Measurements from ENCODE around the gene LARGE1.

Gene LARGE1

DNA sequence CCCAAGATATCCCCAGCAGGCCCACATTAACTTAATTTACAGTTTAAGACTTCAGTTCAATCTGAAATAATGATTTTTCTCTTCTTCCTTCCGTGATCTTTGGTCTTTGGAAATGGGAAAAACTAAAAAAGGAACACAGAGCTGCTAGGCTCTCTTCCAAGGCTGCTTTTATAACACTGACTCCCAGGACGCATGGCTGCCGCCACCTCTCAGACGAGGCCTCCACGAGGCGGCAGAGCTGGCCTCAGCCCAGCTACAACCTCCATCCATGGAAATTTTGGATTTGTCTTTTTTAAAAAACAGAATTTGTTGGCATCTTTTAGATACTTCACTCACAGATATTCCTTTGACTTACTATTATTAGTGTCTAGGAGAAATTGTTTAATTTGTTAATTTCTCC lies 476.6 kb downstream of the LARGE1 start:
- DNase-seq (ENCODE audit: low read depth in 1 of 2, low spot score in 1 of 2), result no peak

GRCh38 chr22:33440756-33441155 lies 479.5 kb downstream of the LARGE1 start:
- no peak for DNase-seq (ENCODE audit: low read depth in 1 of 2, low spot score in 1 of 2)

GRCh38 chr22:33438273-33438672 lies 482.0 kb downstream of the LARGE1 start:
- no peak for DNase-seq (ENCODE audit: low read depth in 1 of 2, low spot score in 1 of 2)

GRCh38 chr22:33431300-33431699 lies 489.0 kb downstream of the LARGE1 start:
- no peak for DNase-seq (ENCODE audit: low read depth in 1 of 2, low spot score in 1 of 2)

DNA sequence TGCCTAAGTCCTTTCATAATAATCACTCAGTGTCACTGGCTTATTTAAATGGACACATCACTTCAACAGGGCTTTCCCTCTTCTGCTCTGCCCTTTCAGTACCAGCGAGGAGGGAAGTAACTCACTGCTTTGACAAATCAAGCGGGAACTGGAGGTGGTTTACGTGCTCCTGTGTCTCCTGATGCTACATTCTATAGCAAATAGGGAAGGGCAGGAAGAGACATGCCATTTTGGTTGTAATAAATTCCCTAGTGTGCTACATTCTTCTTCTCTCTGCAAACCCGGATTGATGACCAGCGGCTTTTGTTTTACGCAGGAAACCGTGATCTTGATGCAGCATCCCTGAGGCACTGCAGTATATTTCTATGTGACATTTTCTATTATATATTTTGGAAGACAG lies 491.0 kb downstream of the LARGE1 start:
- no peak for DNase-seq (ENCODE audit: low read depth in 1 of 2, low spot score in 1 of 2)

DNA sequence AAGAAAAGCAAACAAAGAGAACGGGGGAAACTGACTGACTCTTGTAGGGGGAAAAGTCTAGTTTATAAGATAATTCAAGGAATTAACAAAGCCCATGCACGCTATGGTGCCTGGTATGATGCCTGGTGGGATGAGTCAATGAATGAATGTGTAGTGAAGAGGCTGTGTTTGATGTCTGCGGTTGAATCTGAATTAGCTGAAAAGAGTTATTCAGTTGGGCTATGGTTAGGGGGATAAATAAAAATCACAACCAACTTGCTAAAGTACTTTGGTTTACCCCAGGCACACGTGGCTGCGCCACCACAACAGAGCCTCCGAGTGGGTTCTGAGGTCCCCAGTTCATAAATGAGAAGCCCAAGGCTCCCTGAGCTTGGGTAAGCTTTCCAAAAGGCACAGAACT lies 492.8 kb downstream of the LARGE1 start:
- DNase-seq (ENCODE audit: low read depth in 1 of 2, low spot score in 1 of 2), result no peak

DNA sequence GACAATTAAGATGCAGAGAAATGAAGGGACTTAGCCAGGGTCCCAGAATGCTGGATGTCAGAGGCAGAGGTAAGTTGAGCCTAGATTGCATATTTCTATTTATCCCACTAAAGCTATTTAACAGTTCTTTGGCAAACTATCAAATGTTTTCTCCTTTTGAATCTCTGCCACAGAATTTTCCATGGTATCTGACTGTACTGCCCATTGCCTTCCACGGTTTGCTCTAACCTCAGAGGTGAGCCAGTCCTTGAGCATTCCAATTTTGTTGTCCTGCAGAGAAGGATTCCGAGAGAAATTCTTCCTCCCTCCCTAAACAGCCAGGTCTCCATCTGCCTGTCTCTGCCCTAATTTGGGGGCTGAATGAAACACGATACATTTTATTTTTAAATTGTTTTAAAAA lies 493.8 kb downstream of the LARGE1 start:
- no peak for DNase-seq (ENCODE audit: low read depth in 1 of 2, low spot score in 1 of 2)

DNA sequence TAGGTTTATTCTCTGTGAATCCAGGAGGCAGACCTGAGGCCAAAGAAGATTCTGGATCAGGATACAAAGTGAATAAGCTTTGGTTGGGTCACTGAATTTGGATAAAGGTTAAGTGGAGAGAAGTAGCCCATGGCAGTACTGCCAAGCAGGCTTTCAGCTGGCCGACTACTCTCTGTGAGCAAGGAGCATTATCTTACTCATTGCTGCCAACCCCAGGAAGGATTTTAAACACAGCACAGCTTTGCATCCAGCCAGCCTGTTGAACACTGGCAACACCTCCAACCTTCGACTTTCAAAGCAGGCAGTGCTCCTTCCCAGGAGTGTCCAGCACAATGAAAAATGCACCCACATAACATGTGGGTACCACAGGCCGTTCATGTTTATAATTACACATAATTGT lies 498.4 kb downstream of the LARGE1 start:
- DNase-seq (ENCODE audit: low read depth in 1 of 2, low spot score in 1 of 2), result no peak

DNA sequence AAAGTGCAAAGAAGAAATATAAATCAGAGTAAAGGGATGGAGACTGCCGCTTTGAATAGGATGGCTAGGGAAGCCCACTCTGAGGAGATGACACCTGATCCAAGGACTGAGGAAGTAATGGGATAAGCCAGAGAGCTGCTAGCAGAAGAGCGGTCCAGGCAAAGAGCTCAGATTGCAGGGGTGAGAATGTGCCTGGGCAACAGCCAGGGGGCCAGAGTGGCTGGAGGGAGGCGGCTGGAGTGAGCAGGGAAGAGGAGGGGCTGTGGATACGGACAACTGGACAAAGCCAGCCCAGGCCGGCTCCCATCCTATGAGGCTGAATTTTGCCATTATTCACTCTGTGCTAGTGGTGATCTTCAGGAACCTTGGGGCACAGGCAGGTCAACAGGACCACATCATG lies 501.8 kb downstream of the LARGE1 start:
- DNase-seq (ENCODE audit: low read depth in 1 of 2, low spot score in 1 of 2), result no peak

DNA sequence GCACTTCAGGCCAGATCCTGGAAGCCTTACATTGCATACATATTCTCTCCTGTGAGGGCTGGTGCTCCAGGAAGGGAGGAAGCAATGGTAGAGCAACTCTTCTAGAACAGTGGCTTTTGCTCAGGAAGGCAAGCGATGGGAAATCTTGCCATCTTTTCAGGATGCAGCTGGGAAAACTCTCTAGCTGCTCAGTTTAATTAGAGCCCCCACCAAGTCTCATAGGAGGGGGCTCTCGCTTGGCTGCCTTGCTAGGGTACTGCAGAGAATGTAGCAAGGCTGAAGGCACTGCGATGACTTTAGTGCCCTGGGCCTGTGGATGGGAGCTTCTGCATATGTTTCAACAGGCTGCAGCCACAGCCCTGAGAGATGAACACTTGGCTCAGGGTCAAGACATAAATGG lies 504.9 kb downstream of the LARGE1 start:
- no peak for DNase-seq (ENCODE audit: low read depth in 1 of 2, low spot score in 1 of 2)

GRCh38 chr22:33409079-33409478 lies 511.2 kb downstream of the LARGE1 start:
- no peak for DNase-seq (ENCODE audit: low read depth in 1 of 2, low spot score in 1 of 2)

DNA sequence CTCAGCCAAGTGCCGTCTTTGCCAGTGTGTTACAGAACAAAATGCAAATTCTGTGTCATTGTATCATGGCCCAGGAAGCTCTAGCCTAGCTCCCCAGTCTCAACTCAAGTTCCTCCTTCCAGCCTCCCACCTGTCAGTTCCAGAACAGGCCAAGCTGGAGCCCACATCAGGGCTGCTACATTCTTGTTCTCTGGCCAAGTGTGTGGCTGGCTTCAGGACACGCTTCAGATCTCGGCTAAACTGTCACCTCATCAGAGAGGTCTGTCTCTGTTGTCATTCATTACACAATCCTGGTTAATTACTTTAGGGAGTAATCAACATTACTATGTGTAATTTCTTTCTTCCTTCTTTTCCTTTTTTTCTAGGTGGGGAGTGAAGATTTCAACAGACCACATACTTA lies 515.1 kb downstream of the LARGE1 start:
- DNase-seq (ENCODE audit: low read depth in 1 of 2, low spot score in 1 of 2), result no peak

- DNase-seq (ENCODE audit: low read depth in 1 of 2, low spot score in 1 of 2), result no peak
Observed at GRCh38 chr22:33404723-33405122, 515.6 kb downstream of the LARGE1 start.

- DNase-seq (ENCODE audit: low read depth in 1 of 2, low spot score in 1 of 2), result no peak
Observed at GRCh38 chr22:33402325-33402724, 518.0 kb downstream of the LARGE1 start.

GRCh38 chr22:33401291-33401690 lies 519.0 kb downstream of the LARGE1 start:
- no peak for DNase-seq (ENCODE audit: low read depth in 1 of 2, low spot score in 1 of 2)

GRCh38 chr22:33400891-33401290 lies 519.4 kb downstream of the LARGE1 start:
- no peak for DNase-seq (ENCODE audit: low read depth in 1 of 2, low spot score in 1 of 2)

DNA sequence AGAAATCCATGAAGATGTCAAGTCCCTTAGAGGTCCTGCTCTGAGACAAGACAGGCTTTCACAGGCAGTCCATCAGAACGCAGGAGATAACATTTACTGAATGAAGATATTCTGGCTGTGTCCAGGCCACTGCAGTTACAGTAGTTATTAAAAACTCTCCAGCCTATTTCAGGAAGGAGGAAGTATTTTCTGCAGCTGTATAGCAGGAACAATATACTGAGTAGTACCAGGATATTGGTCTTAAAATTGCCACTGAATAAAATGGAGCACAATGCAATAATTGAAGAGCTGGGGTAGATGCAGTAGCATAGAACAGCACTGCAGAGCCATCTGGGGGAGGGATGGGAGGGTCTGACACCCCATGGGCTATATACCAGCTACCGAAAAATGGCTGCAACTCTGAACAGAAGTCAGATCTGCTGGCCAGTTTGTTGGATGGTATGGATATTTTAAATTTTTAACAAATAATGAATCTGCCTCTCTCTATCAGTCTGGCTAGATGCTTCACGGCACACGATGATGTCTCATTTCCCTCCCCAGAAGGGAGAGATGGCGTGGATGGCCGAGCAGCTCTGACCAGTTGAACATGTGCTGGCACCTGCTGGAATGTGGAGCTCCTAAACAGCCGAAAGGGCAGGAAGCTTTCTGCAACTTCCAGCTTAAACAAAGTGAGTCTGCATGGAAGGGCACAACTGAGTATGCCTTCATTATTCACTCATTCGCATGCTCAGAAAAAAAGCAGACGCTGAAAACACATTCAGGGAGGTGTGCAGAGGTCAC lies 520.0 kb downstream of the LARGE1 start:
- no peak for DNase-seq (ENCODE audit: low read depth in 1 of 2, low spot score in 1 of 2)

GRCh38 chr22:33397381-33397907 lies 522.8 kb downstream of the LARGE1 start:
- no peak for DNase-seq (ENCODE audit: low read depth in 1 of 2, low spot score in 1 of 2)

GRCh38 chr22:33393432-33393831 lies 526.8 kb downstream of the LARGE1 start:
- no peak for DNase-seq (ENCODE audit: low read depth in 1 of 2, low spot score in 1 of 2)

DNA sequence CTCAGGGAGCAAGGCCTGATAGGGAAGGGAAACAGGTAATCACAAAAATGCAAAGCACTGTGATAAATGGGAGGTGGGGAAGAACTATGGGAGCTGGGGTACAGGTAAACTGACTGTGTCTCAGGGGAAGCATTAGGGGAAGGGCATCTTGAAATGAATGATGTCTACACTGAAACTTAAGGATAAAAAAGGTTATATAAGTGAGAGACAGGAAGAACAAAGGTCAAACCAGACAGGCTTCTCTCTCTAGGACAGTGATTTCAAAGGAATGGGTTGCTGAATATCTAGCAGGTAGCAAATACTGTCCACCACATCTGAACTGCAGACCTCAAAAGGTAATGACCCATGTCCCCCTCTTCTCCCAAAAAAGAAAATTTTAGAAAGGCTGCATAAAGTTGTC lies 529.0 kb downstream of the LARGE1 start:
- no peak for DNase-seq (ENCODE audit: low read depth in 1 of 2, low spot score in 1 of 2)

GRCh38 chr22:33389936-33390335 lies 530.3 kb downstream of the LARGE1 start:
- DNase-seq (ENCODE audit: low read depth in 1 of 2, low spot score in 1 of 2), result no peak

- DNase-seq (ENCODE audit: low read depth in 1 of 2, low spot score in 1 of 2), result no peak
Observed at GRCh38 chr22:33386270-33386669, 534.0 kb downstream of the LARGE1 start.

GRCh38 chr22:33385611-33386010 lies 534.7 kb downstream of the LARGE1 start:
- DNase-seq (ENCODE audit: low read depth in 1 of 2, low spot score in 1 of 2), result no peak

Data from stimulated activated CD4-positive, alpha-beta T cell treated with anti-CD3 and anti-CD28 coated beads, Interleukin-15, amount 100 ng/mL, for 1 hour (primary cell).